Kidney (tissue), 14 donors: ENCODE measurements around the gene FTCD. TPM values are rescaled to one million over a fixed set of nuclear protein-coding genes. Genes with fewer than 3 reads are reported as not detected.

Experiments
- DNase-seq, 5 donors: peaks; one replicate each; pipeline ENCODE4 v3.0.0-alpha.2; 2013 to 2020
- FAIRE-seq: peaks from 2 replicates; lab custom pipeline; 2012; peaks lifted over from hg19 to GRCh38; lab: Jason Lieb, UNC
- H3K27ac ChIP-seq, 2 donors: one replicate each; pipeline ENCODE4 v1.7.0; 2013; ENCODE audit warnings: low read depth in 2 of 2, low read length in 2 of 2, inconsistent platforms in 1 of 2
- H3K27me3 ChIP-seq: one replicate; pipeline ENCODE4 v1.7.1; 2013; ENCODE audit warnings: low read length, inconsistent platforms; ENCODE audit not compliant: control insufficient read depth, insufficient read depth
- H3K36me3 ChIP-seq, 3 donors: one replicate each; pipeline versions ENCODE4 v1.7.0 to v1.7.1; 2013; ENCODE audit warnings: low read length in 3 of 3, control low read depth in 1 of 3, inconsistent platforms in 1 of 3; ENCODE audit not compliant: insufficient read depth in 3 of 3, control insufficient read depth in 2 of 3
- H3K4me1 ChIP-seq, 3 donors: one replicate each; pipeline versions ENCODE4 v1.7.0 to v1.7.1; 2013; ENCODE audit warnings: low read length in 3 of 3, inconsistent platforms in 1 of 3, low read depth in 1 of 3; ENCODE audit not compliant: control insufficient read depth in 2 of 3, insufficient read depth in 2 of 3
- H3K4me3 ChIP-seq, 3 donors: one replicate each; pipeline versions ENCODE4 v1.7.0 to v1.8.1; 2013; ENCODE audit warnings: low read length in 3 of 3, control low read depth in 1 of 3, inconsistent platforms in 1 of 3
- H3K9ac ChIP-seq, 3 donors: one replicate each; pipeline versions ENCODE4 v1.7.0 to v1.7.1; 2013; ENCODE audit warnings: low read length in 3 of 3, control low read depth in 1 of 3, inconsistent platforms in 1 of 3
- H3K9me3 ChIP-seq, 3 donors: one replicate each; pipeline versions ENCODE4 v1.7.0 to v1.7.1; 2013; ENCODE audit warnings: low read length in 3 of 3, control low read depth in 1 of 3, inconsistent platforms in 1 of 3; ENCODE audit not compliant: control insufficient read depth in 2 of 3, insufficient read depth in 1 of 3
- CTCF ChIP-seq: IDR thresholded peaks from 3 replicates; pipeline ENCODE4 v1.5.1; 2012; ENCODE audit warnings: mild to moderate bottlenecking, moderate library complexity, borderline replicate concordance; ENCODE audit not compliant: insufficient read depth; ENCODE audit errors: extremely low read depth
- intact Hi-C: fragments of 100-400 bp; cut with DNase I; formaldehyde crosslinking; loops from one replicate; pipeline ENCODE4 v1.11.1; 2022
- polyA plus RNA-seq: library from polyadenylated mRNA; stranded (reverse); fragments of 350-450 nt; fragmentation: Illumina TruSeq; extraction: RNeasy Lipid Tissue Mini Kit (QIAGEN cat#74804); gene quantifications from one replicate; pipeline ENCODE4 v1.2.3, GENCODE V29; 2014; ENCODE audit warnings: low read depth, low replicate concordance; ENCODE audit not compliant: insufficient read depth
- total RNA-seq: library from RNA; stranded (reverse); fragmentation: NEBNext Ultra II Directional; extraction: Animal tissue kit (Norgen Biotek cat#: 25700); gene quantifications from one replicate; pipeline ENCODE4 v1.2.1, GENCODE V29; 2021
- donor health status: control.
- donor health status: control.
- donor health status: control.
- donor health status: control.
- donor health status: control.
- donor health status: DM: yes; HTN: yes; CAD: no.
- donor health status: Normal renal cell carcinoma (clear cell type).

The FTCD gene
- total and polyA plus RNA-seq, 2 donors from 2014 or later: 51.6 to 273 TPM

GRCh38 chr21:46196733-46197132 is 41.4 kb upstream of the FTCD start:
- FAIRE-seq (no peak), DNase-seq (peak in 2 of 5 donors; percentile 13 to 48)
- H3K4me1 ChIP-seq: no peaks in the 10 kb centered on the region
- H3K9me3 ChIP-seq: no peaks in the 10 kb centered on the region
- H3K4me3 ChIP-seq: no peak overlapping the region
- intact Hi-C loops: no loop called here
- no peak for TF ChIP-seq CTCF
- H3K27ac ChIP-seq: no peak overlapping the region
- peaks cover 12 to 37% (median 31%) of the 10 kb centered on the region in 3 donors for H3K36me3 ChIP-seq
- H3K9ac ChIP-seq: no peak overlapping the region
- no peaks in the 10 kb centered on the region for H3K27me3 ChIP-seq

GRCh38 chr21:46195595-46196195 is 40.3 kb upstream of the FTCD start:
- H3K27ac ChIP-seq: no peak overlapping the region
- H3K4me1 ChIP-seq: no peaks in the 10 kb centered on the region
- TF ChIP-seq CTCF: no peak
- peaks cover 12 to 37% (median 32%) of the 10 kb centered on the region in 3 donors for H3K36me3 ChIP-seq
- H3K9ac ChIP-seq: no peak overlapping the region
- no peak for DNase-seq
- H3K4me3 ChIP-seq: no peak overlapping the region
- H3K9me3 ChIP-seq: no peaks in the 10 kb centered on the region
- intact Hi-C loops: no loop called here
- no peaks in the 10 kb centered on the region for H3K27me3 ChIP-seq
- no peak for FAIRE-seq

- TF ChIP-seq CTCF: no peak
- DNase-seq (peak in 2 of 5 donors; percentile 16 to 58), FAIRE-seq (no peak)
- Histone ChIP-seq H3K27me3 (no peaks in the 10 kb centered on the region), H3K36me3 (peaks cover 10 to 31% (median 29%) of the 10 kb centered on the region in 3 donors), H3K4me1 (no peaks in the 10 kb centered on the region), H3K4me3 (no peak overlapping the region), H3K9me3 (no peaks in the 10 kb centered on the region), H3K9ac (no peak overlapping the region), H3K27ac (no peak overlapping the region)
- intact Hi-C loops: no loop called here
These were observed 39.3 kb upstream of the FTCD start for GRCh38 chr21:46194374-46195334.
